Loucy (cell line): ENCODE measurements around the gene DGCR2.

Source experiments
- H2AFZ ChIP-seq: fragments of 200-600 bp; sonication (generic); 2 replicates; pipeline ENCODE4 v1.6.0; 2016; ENCODE audit warnings: antibody characterized with exemption, mild to moderate bottlenecking, low read length, moderate library complexity
- H3F3A ChIP-seq: fragments of 200-600 bp; 2 replicates; pipeline ENCODE4 v1.6.0; 2016; ENCODE audit warnings: antibody characterized with exemption, low read depth, mild to moderate bottlenecking
- H3K27me3 ChIP-seq: fragments of 200-600 bp; sonication (generic); 2 replicates; pipeline ENCODE4 v1.6.1; 2014; ENCODE audit warnings: low read length, mild to moderate bottlenecking; ENCODE audit not compliant: insufficient read depth, poor library complexity, severe bottlenecking
- H3K36me3 ChIP-seq: fragments of 200-600 bp; sonication (generic); 2 replicates; pipeline ENCODE4 v1.6.1; 2016; ENCODE audit warnings: low read length; ENCODE audit not compliant: insufficient read depth
- H3K4me1 ChIP-seq: fragments of 200-600 bp; sonication (generic); 2 replicates; pipeline ENCODE4 v1.5.1; 2014; ENCODE audit warnings: low read length, mild to moderate bottlenecking; ENCODE audit not compliant: insufficient read depth, poor library complexity, severe bottlenecking
- H3K4me2 ChIP-seq: fragments of 200-600 bp; sonication (generic); 2 replicates; pipeline ENCODE4 v1.6.0; 2014; ENCODE audit warnings: antibody characterized with exemption, low read length, low read depth, mild to moderate bottlenecking; ENCODE audit not compliant: poor library complexity, severe bottlenecking
- H3K4me3 ChIP-seq: fragments of 200-600 bp; sonication (generic); 2 replicates; pipeline ENCODE4 v1.5.1; 2014; ENCODE audit warnings: low read length, mild to moderate bottlenecking, mixed read lengths; ENCODE audit not compliant: poor library complexity, severe bottlenecking
- H3K79me2 ChIP-seq: fragments of 200-600 bp; sonication (generic); 2 replicates; pipeline ENCODE4 v1.6.1; 2014; ENCODE audit warnings: low read length; ENCODE audit not compliant: insufficient read depth
- H3K9ac ChIP-seq: fragments of 200-600 bp; sonication (generic); 2 replicates; pipeline ENCODE4 v1.6.0; 2014; ENCODE audit warnings: mild to moderate bottlenecking, low read depth, low read length, moderate library complexity; ENCODE audit not compliant: poor library complexity, severe bottlenecking
- H3K9me2 ChIP-seq: fragments of 200-600 bp; sonication (generic); replicated peaks from 2 replicates; pipeline ENCODE4 v1.6.1; 2016; ENCODE audit warnings: low read depth, low read length, mixed read lengths
- H3K9me3 ChIP-seq: fragments of 200-600 bp; sonication (generic); 2 replicates; pipeline ENCODE4 v1.6.1; 2014; ENCODE audit warnings: mild to moderate bottlenecking, antibody characterized with exemption, low read length, low read depth; ENCODE audit not compliant: insufficient read depth
- H4K20me1 ChIP-seq: fragments of 200-600 bp; sonication (generic); 2 replicates; pipeline ENCODE4 v1.6.0; 2014; ENCODE audit warnings: antibody characterized with exemption, low read length, mild to moderate bottlenecking; ENCODE audit not compliant: insufficient read depth, poor library complexity, severe bottlenecking
- EZH2phosphoT487 ChIP-seq: fragments of 200-600 bp; IDR thresholded peaks from 2 replicates; pipeline ENCODE4 v1.6.1; 2018; ENCODE audit warnings: antibody characterized with exemption, mild to moderate bottlenecking, moderate library complexity, borderline replicate concordance
- TF ChIP-seq, protein P1 (sequence below): fragments of 200-600 bp; sonication (generic); conservative IDR thresholded peaks from 2 replicates; pipeline ENCODE4 v1.5.1; 2014; ENCODE audit warnings: mild to moderate bottlenecking, antibody characterized with exemption, low read length

Gene DGCR2

DNA sequence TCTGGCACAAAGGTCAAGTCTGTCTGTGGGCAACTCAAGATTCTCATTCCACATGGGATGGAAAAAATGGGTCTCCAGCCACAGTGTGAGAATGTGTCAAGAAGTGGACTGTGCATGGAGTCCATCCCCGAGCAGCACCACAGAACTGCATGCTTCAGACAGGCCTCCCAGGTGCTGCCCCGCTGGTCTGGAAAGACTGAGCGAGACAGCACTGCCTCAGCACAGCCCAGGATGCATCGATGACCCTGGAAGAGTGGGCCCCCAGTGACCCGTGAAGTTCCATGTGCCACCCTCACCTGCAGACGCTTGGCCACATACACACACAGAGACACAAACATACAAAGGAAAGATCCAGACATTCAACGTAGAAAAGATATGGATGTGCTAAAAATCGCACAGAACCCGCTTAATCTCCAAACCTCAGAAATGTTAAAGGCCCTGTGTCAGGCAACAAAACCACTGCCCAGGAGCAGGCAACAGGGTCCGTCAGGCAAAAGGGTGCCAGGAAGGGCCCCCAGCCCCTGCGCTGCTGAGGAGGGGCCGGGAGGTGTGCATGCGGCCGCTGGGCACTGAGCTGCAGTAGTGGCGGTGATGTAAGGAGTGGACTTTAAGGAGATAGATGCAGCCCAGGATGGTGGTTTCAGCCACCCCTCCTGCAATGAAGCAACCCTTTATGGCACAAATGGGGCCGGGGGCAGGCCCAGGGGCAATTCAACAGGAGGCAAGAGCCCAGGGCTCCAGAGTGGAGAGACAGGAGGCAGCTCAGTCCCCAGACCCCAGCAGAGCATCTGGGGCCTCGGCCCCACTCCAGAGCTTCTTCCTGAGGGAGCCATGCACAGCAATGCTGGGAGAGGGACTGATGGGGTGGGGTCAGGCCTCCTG is 84.7 kb downstream of the DGCR2 start:
- Histone ChIP-seq H3K9me3 (no peaks in the 10 kb centered on the region), H3K4me1 (no peaks in the 10 kb centered on the region), H3K36me3 (peaks cover 41% of the 10 kb centered on the region; the same call in 1 of the 2 replicates), H3F3A (no peaks in the 10 kb centered on the region), H3K4me3 (no peak overlapping the region), H4K20me1 (no peaks in the 10 kb centered on the region), H3K9me2 (no peaks in the 10 kb centered on the region), H3K27me3 (no peaks in the 10 kb centered on the region), H3K4me2 (no peak overlapping the region), H3K79me2 (no peaks in the 10 kb centered on the region), H3K9ac (no peak overlapping the region), H2AFZ (no peak overlapping the region)
- TF ChIP-seq EZH2phosphoT487: no peak
- TF ChIP-seq, protein P1, sequence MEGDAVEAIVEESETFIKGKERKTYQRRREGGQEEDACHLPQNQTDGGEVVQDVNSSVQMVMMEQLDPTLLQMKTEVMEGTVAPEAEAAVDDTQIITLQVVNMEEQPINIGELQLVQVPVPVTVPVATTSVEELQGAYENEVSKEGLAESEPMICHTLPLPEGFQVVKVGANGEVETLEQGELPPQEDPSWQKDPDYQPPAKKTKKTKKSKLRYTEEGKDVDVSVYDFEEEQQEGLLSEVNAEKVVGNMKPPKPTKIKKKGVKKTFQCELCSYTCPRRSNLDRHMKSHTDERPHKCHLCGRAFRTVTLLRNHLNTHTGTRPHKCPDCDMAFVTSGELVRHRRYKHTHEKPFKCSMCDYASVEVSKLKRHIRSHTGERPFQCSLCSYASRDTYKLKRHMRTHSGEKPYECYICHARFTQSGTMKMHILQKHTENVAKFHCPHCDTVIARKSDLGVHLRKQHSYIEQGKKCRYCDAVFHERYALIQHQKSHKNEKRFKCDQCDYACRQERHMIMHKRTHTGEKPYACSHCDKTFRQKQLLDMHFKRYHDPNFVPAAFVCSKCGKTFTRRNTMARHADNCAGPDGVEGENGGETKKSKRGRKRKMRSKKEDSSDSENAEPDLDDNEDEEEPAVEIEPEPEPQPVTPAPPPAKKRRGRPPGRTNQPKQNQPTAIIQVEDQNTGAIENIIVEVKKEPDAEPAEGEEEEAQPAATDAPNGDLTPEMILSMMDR: no peak

DNA sequence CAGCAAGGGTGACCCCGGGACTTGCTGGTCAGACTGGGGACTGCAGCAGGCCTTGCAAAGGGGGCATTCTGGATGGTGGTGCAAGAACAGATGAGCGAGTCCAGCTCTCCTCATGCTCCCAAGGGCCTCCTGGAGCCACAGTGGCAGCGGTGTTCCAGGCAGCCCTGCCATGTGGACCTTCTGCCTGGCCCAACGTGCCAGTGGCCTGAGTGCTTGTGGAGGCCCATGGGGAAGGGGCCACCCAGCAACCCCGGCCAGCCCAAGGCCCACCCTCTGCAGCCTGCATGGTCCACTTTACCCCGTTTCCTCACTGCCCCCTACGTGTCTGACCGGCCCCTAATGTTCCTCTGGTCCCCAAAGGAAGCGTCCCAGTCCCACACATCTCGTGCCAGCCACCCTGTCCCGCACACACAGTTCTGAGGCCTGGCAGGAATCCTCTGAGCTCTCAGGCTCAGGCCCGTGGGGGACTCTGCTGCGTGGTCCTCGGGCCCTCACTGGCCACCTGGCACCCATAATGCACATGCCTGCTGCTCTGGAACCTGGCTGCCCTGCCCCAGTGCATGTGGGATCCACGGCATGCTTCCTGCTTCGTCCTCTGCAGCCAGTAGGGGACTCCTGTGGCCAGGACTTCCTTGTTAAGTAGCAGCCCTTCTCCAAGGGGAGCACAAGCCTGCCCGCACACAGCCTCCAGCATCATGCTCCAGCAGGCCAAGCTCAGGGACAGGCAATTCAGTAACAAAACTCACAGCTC is 85.5 kb downstream of the DGCR2 start:
- Histone ChIP-seq H4K20me1 (no peaks in the 10 kb centered on the region), H2AFZ (no peak overlapping the region)
- no peak for TF ChIP-seq EZH2phosphoT487
- TF ChIP-seq, protein P1: no peak

GRCh38 chr22:19036229-19036522 is 86.0 kb downstream of the DGCR2 start:
- H3K79me2 ChIP-seq: no peaks in the 10 kb centered on the region
- H3K4me3 ChIP-seq: no peak overlapping the region
- H3K36me3 ChIP-seq: peaks cover 29% of the 10 kb centered on the region; the same call in 1 of the 2 replicates
- no peak overlapping the region for H2AFZ ChIP-seq
- no peaks in the 10 kb centered on the region for H3F3A ChIP-seq
- no peaks in the 10 kb centered on the region for H4K20me1 ChIP-seq
- TF ChIP-seq, protein P1: no peak
- no peak for TF ChIP-seq EZH2phosphoT487
- no peaks in the 10 kb centered on the region for H3K4me1 ChIP-seq
- H3K9me3 ChIP-seq: no peaks in the 10 kb centered on the region
- H3K27me3 ChIP-seq: no peaks in the 10 kb centered on the region
- no peak overlapping the region for H3K4me2 ChIP-seq
- H3K9ac ChIP-seq: no peak overlapping the region
- no peaks in the 10 kb centered on the region for H3K9me2 ChIP-seq

More for the DNA sequence above, 85.5 kb downstream of the DGCR2 start:
- Histone ChIP-seq H3K79me2 (no peaks in the 10 kb centered on the region), H3F3A (no peaks in the 10 kb centered on the region), H3K9ac (no peak overlapping the region), H3K4me2 (no peak overlapping the region), H3K4me1 (no peaks in the 10 kb centered on the region), H3K27me3 (no peaks in the 10 kb centered on the region), H3K4me3 (no peak overlapping the region), H3K9me2 (no peaks in the 10 kb centered on the region), H3K36me3 (peaks cover 35% of the 10 kb centered on the region; the same call in 1 of the 2 replicates), H3K9me3 (no peaks in the 10 kb centered on the region)
